Gastroesophageal sphincter (tissue), 3 donors: Measurements from ENCODE around the gene CDKAL1.

ENCODE experiments used
- POLR2A ChIP-seq, 2 donors: fragments of 450-650 bp; IDR thresholded peaks; one replicate each; pipeline ENCODE4 v1.6.1; 2017; ENCODE audit warnings: antibody characterized with exemption in 2 of 2, mild to moderate bottlenecking in 2 of 2, moderate library complexity in 1 of 2
- TF ChIP-seq, protein P1 (sequence below), 4 experiments: fragments of 200-600 bp in 2 of 4; fragments of 450-650 bp in 2 of 4; sonication (generic) in 1 of 4; IDR thresholded peaks; one replicate each; pipeline ENCODE4 v1.5.1; 2017 to 2019; ENCODE audit warnings: antibody characterized with exemption in 4 of 4, mild to moderate bottlenecking in 2 of 4, moderate library complexity in 2 of 4

- TF ChIP-seq POLR2A (IDR thresholded peaks at IDR 0.05): no peak
- TF ChIP-seq, protein P1, sequence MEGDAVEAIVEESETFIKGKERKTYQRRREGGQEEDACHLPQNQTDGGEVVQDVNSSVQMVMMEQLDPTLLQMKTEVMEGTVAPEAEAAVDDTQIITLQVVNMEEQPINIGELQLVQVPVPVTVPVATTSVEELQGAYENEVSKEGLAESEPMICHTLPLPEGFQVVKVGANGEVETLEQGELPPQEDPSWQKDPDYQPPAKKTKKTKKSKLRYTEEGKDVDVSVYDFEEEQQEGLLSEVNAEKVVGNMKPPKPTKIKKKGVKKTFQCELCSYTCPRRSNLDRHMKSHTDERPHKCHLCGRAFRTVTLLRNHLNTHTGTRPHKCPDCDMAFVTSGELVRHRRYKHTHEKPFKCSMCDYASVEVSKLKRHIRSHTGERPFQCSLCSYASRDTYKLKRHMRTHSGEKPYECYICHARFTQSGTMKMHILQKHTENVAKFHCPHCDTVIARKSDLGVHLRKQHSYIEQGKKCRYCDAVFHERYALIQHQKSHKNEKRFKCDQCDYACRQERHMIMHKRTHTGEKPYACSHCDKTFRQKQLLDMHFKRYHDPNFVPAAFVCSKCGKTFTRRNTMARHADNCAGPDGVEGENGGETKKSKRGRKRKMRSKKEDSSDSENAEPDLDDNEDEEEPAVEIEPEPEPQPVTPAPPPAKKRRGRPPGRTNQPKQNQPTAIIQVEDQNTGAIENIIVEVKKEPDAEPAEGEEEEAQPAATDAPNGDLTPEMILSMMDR (IDR thresholded peaks at IDR 0.05): no peak
Measured at GRCh38 chr6:20841806-20842205, 307.5 kb downstream of the CDKAL1 start.
